Fibroblast of mammary gland (primary cell): ENCODE results near the gene TOM1L2.

Source experiments
- DNase-seq: peaks from one replicate; pipeline ENCODE4 v3.0.0-alpha.2; 2010; ENCODE audit warnings: low read depth
- H3K4me3 ChIP-seq: 2 replicates; pipeline ENCODE4 v1.5.1; 2011; ENCODE audit warnings: low read depth, mild to moderate bottlenecking, low read length, moderate library complexity; ENCODE audit not compliant: control insufficient read depth
- CTCF ChIP-seq: conservative IDR thresholded peaks from 2 replicates; pipeline ENCODE4 v1.5.1; 2011; ENCODE audit warnings: low read depth, low read length, inconsistent platforms; ENCODE audit not compliant: control insufficient read depth, insufficient read depth

The TOM1L2 gene

GRCh38 chr17:17800504-17801021 lies 171.6 kb downstream of the TOM1L2 start:
- no peak for DNase-seq
- TF ChIP-seq CTCF, result no peak
- no peak overlapping the region for H3K4me3 ChIP-seq

GRCh38 chr17:17798573-17799255 lies 173.5 kb downstream of the TOM1L2 start:
- no peak for DNase-seq
- no peak overlapping the region for H3K4me3 ChIP-seq
- no peak for TF ChIP-seq CTCF

GRCh38 chr17:17798010-17798556 lies 174.1 kb downstream of the TOM1L2 start:
- H3K4me3 ChIP-seq, result no peak overlapping the region
- no peak for TF ChIP-seq CTCF
- DNase-seq, result no peak

GRCh38 chr17:17797119-17797809 lies 174.9 kb downstream of the TOM1L2 start:
- no peak for TF ChIP-seq CTCF
- no peak overlapping the region for H3K4me3 ChIP-seq
- no peak for DNase-seq

- no peak for DNase-seq
- no peak for TF ChIP-seq CTCF
- no peak overlapping the region for H3K4me3 ChIP-seq
These were observed 175.5 kb downstream of the TOM1L2 start for GRCh38 chr17:17796787-17797061.

GRCh38 chr17:17795946-17796786 lies 176.0 kb downstream of the TOM1L2 start:
- no peak for TF ChIP-seq CTCF
- no peak for DNase-seq
- H3K4me3 ChIP-seq, result no peak overlapping the region
